Sigmoid colon (tissue), 7 donors: ENCODE data around the gene ROM1. TPM values are rescaled to one million over a fixed set of nuclear protein-coding genes. Genes with fewer than 3 reads are reported as not detected.

Experiments
- DNase-seq: peaks from one replicate; pipeline ENCODE4 v3.0.0-alpha.2; 2019
- H3K27ac ChIP-seq, 4 donors: fragments of 200-600 bp; sonication (generic); one replicate each; pipeline ENCODE4 v1.5.1; 2016 to 2019; ENCODE audit warnings: mild to moderate bottlenecking in 1 of 4
- H3K27me3 ChIP-seq, 3 donors: fragments of 200-600 bp; sonication (generic); one replicate each; pipeline ENCODE4 v1.5.1; 2019; ENCODE audit warnings: mild to moderate bottlenecking in 1 of 3
- H3K36me3 ChIP-seq, 4 donors: fragments of 200-600 bp; sonication (generic); one replicate each; pipeline ENCODE4 v1.5.1; 2016 to 2019
- H3K4me1 ChIP-seq, 4 donors: fragments of 200-600 bp; sonication (generic); one replicate each; pipeline ENCODE4 v1.5.1; 2017 to 2019
- H3K4me3 ChIP-seq, 4 donors: fragments of 200-600 bp; sonication (generic); one replicate each; pipeline ENCODE4 v1.5.1; 2017 to 2019; ENCODE audit warnings: mild to moderate bottlenecking in 2 of 4, moderate library complexity in 1 of 4
- H3K9me3 ChIP-seq, 4 donors: fragments of 200-600 bp in 3 of 4; sonication (generic) in 3 of 4; one replicate each; pipeline versions ENCODE4 v1.5.1 to v1.6.1; 2013 to 2019
- CTCF ChIP-seq, 4 experiments: fragments of 450-650 bp in 3 of 4; fragments of 200-600 bp in 1 of 4; IDR thresholded peaks; one replicate each; pipeline ENCODE4 v1.5.1; 2016 to 2019; ENCODE audit warnings: antibody characterized with exemption in 4 of 4, mild to moderate bottlenecking in 3 of 4, moderate library complexity in 2 of 4
- EP300 ChIP-seq, 4 donors: sonication (generic); formaldehyde crosslinking; IDR thresholded peaks; one replicate each; pipeline ENCODE4 v1.6.1; 2017; ENCODE audit warnings: antibody characterized with exemption in 4 of 4
- POLR2A ChIP-seq, 2 donors: fragments of 450-650 bp; IDR thresholded peaks; one replicate each; pipeline ENCODE4 v1.6.1; 2016; ENCODE audit warnings: antibody characterized with exemption in 2 of 2, mild to moderate bottlenecking in 2 of 2, moderate library complexity in 2 of 2
- POLR2AphosphoS5 ChIP-seq, 4 donors: sonication (generic); formaldehyde crosslinking; IDR thresholded peaks; one replicate each; pipeline ENCODE4 v1.6.1; 2017; ENCODE audit warnings: antibody characterized with exemption in 4 of 4
- WGBS, 2 donors: extraction: QIAGEN DNeasy Blood & Tissue Kit; methylation state at CpG; one replicate each; pipeline ENCODE4 v1.1.7; 2013; 5-methylcytosine and 5-hydroxymethylcytosine counted together
- intact Hi-C: fragments of 100-400 bp; cut with DNase I; formaldehyde crosslinking; loops from one replicate; pipeline ENCODE4 v1.15.1; 2023
- polyA plus RNA-seq, 3 donors: library from polyadenylated mRNA; stranded (reverse); fragments of 200-250 nt; gene quantifications; one replicate each; pipeline ENCODE4 v1.2.3, GENCODE V29; 2013
- total RNA-seq, 4 donors: library from RNA; depleted of rRNA; stranded (reverse); fragments of >200 nt; gene quantifications; one replicate each; pipeline ENCODE4 v1.1.0, GENCODE V29; 2016
- donor health status: healthy with polysubstance abuse.
- donor health status: Bipolar disorder and iron deficiency.
- donor health status: healthy.

ROM1 gene
- total and polyA plus RNA-seq, 7 donors, result 3.0 to 14.2 (median 7.1) TPM

GRCh38 chr11:62632492-62632891, 19.4 kb downstream of the ROM1 start:
- Histone ChIP-seq H3K4me3 (no peak overlapping the region), H3K27ac (peak overlapping the region in 2 of 4 donors; percentile 10 to 30), H3K9me3 (no peaks in the 10 kb centered on the region), H3K27me3 (no peaks in the 10 kb centered on the region), H3K4me1 (peaks cover 0 to 8% (median 0%) of the 10 kb centered on the region in 4 donors), H3K36me3 (peaks cover 50 to 100% (median 85%) of the 10 kb centered on the region in 4 donors)
- DNase-seq, result no peak
- WGBS, 2 donors, result 63 to 85% methylated on average over 6 of the region's 6 CpGs
- intact Hi-C loops, result no loop called here
- TF ChIP-seq EP300 (IDR thresholded peaks at IDR 0.05) (no peak), CTCF (IDR thresholded peaks at IDR 0.05) (no peak), POLR2A (IDR thresholded peaks at IDR 0.05) (no peak), POLR2AphosphoS5 (IDR thresholded peaks at IDR 0.05) (no peak)

GRCh38 chr11:62644220-62644619, 31.2 kb downstream of the ROM1 start:
- H3K27me3 ChIP-seq, result no peaks in the 10 kb centered on the region
- peak overlapping the region in 1 of 4 donors; percentile 96 for H3K27ac ChIP-seq
- intact Hi-C loops, result no loop called here
- no peaks in the 10 kb centered on the region for H3K9me3 ChIP-seq
- WGBS, 2 donors, result 54 to 79% methylated on average over 8 of the region's 8 CpGs
- DNase-seq, result no peak
- no peak overlapping the region for H3K4me3 ChIP-seq
- peaks cover 5 to 51% (median 23%) of the 10 kb centered on the region in 4 donors for H3K36me3 ChIP-seq
- no peak for TF ChIP-seq CTCF (IDR thresholded peaks at IDR 0.05)
- TF ChIP-seq POLR2AphosphoS5 (IDR thresholded peaks at IDR 0.05), result no peak
- TF ChIP-seq EP300 (IDR thresholded peaks at IDR 0.05), result no peak
- TF ChIP-seq POLR2A (IDR thresholded peaks at IDR 0.05), result no peak
- H3K4me1 ChIP-seq, result peaks cover 0 to 32% (median 23%) of the 10 kb centered on the region in 4 donors

GRCh38 chr11:62645671-62645945, 32.6 kb downstream of the ROM1 start:
- H3K9me3 ChIP-seq, result no peaks in the 10 kb centered on the region
- TF ChIP-seq POLR2AphosphoS5 (IDR thresholded peaks at IDR 0.05), result no peak
- no peak for TF ChIP-seq CTCF (IDR thresholded peaks at IDR 0.05)
- TF ChIP-seq POLR2A (IDR thresholded peaks at IDR 0.05), result no peak
- TF ChIP-seq EP300 (IDR thresholded peaks at IDR 0.05), result no peak
- intact Hi-C loops, result no loop called here
- H3K4me1 ChIP-seq, result peaks cover 0 to 32% (median 23%) of the 10 kb centered on the region in 4 donors
- peak overlapping the region; percentile 89 to 96 (median 94) for H3K27ac ChIP-seq
- H3K4me3 ChIP-seq, result peak overlapping the region; percentile 63 to 98 (median 86)
- WGBS, 2 donors, result 5 to 11% methylated on average over 11 of the region's 11 CpGs
- no peak for DNase-seq
- H3K27me3 ChIP-seq, result no peaks in the 10 kb centered on the region
- H3K36me3 ChIP-seq, result peaks cover 11 to 53% (median 26%) of the 10 kb centered on the region in 4 donors

GRCh38 chr11:62645946-62646824, 33.1 kb downstream of the ROM1 start, which contains the start of gene GANAB:
TSS of gene GANAB (minus strand) at chr11:62646613. CDS start at chr11:62646599, 14 bp downstream.
- Histone ChIP-seq H3K4me3 (peak within 1 kb of the TSS; percentile 63 to 98 (median 86)), H3K9me3 (no peaks in the 10 kb centered on the region), H3K36me3 (peaks cover 11 to 53% (median 26%) of the 10 kb centered on the region in 4 donors), H3K27me3 (no peaks in the 10 kb centered on the region), H3K4me1 (peaks cover 0 to 32% (median 23%) of the 10 kb centered on the region in 4 donors), H3K27ac (peak within 1 kb of the TSS; percentile 89 to 96 (median 94))
- no peak for TF ChIP-seq CTCF (IDR thresholded peaks at IDR 0.05)
- no peak for TF ChIP-seq EP300 (IDR thresholded peaks at IDR 0.05)
- peak; percentile 81 to 86 for TF ChIP-seq POLR2A (IDR thresholded peaks at IDR 0.05)
- peak; percentile 83 to 97 (median 94) for TF ChIP-seq POLR2AphosphoS5 (IDR thresholded peaks at IDR 0.05)
- intact Hi-C loops, result loop anchor here (2.0 kb wide), 2 partner anchors 19 to 23 kb away; partner anchors contain the start of genes C11orf98 and CSKMT
- peak; percentile 100 for DNase-seq
- WGBS, 2 donors, result 0% methylated on average over 73 of the region's 73 CpGs
